ENCODE measurements around the gene COLEC12.

The COLEC12 gene

DNA sequence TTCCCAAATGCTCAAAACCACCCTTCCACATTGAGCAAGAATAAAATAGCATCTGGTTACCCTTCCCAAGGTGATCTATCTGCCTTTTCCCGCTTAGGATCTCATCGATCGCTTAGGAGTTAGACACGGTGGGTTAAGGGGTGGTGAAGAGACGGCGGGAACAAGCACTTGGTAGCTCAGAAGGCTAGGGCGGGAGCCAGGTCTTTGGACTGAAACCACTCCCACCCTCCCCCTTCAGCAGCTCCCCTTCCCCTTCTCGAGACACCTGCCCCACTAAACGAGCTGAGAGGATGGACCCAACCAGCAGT lies 233.2 kb downstream of the COLEC12 start:
- no peak for DNase-seq

Measured in activated naive CD4-positive, alpha-beta T cell (primary cell).